ENCODE data around the gene CTNNBL1.

CTNNBL1 gene

DNA sequence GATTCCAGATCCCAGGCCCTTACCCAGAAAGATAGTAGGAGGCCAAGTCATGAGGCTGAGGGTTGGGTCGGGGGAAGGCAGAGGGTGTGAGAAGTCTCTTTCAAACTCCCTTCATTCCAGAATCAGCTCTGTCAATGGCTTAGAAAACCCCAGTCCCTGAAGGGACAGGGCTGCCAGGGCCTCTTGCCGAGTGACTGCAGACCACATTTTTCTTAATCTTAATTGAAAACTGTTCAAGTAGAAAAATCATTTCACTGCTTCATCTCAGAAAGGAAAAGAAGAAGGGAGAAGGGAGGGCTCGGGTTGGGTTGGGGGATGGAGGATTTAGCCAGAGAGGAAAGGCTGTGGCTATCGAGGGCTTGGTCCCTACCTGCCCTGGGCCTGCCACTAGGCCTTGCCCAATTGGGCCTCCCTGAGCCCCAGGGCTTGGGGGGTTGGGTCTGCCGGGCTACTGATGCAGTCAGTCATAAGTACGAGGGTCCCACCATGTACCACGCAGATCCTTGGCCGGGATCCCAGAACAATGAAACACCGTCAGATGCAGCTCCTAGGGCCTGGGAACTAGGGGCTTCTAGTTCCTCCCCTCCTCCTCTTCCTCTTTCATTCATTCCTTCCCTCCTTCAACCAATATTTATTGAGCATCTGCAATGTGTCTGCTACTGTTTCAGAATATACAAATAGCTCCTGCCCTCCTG lies 44.0 kb upstream of the CTNNBL1 start:
- TF ChIP-seq, protein P1, sequence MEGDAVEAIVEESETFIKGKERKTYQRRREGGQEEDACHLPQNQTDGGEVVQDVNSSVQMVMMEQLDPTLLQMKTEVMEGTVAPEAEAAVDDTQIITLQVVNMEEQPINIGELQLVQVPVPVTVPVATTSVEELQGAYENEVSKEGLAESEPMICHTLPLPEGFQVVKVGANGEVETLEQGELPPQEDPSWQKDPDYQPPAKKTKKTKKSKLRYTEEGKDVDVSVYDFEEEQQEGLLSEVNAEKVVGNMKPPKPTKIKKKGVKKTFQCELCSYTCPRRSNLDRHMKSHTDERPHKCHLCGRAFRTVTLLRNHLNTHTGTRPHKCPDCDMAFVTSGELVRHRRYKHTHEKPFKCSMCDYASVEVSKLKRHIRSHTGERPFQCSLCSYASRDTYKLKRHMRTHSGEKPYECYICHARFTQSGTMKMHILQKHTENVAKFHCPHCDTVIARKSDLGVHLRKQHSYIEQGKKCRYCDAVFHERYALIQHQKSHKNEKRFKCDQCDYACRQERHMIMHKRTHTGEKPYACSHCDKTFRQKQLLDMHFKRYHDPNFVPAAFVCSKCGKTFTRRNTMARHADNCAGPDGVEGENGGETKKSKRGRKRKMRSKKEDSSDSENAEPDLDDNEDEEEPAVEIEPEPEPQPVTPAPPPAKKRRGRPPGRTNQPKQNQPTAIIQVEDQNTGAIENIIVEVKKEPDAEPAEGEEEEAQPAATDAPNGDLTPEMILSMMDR (IDR thresholded peaks at IDR 0.05): no peak
- Histone ChIP-seq H3K36me3 (ENCODE audit: control insufficient read depth, insufficient read depth, low read length) (no peaks in the 10 kb centered on the region), H3K4me2 (ENCODE audit: low read length) (no peak overlapping the region), H3K9ac (no peak overlapping the region), H3K27me3 (ENCODE audit: control insufficient read depth, insufficient read depth, low read length) (no peaks in the 10 kb centered on the region), H3K27ac (no peak overlapping the region), H2AFZ (no peak overlapping the region), H3K9me3 (ENCODE audit: control insufficient read depth, low read length) (no peaks in the 10 kb centered on the region), H3K4me1 (no peaks in the 10 kb centered on the region), H3K79me2 (no peaks in the 10 kb centered on the region), H3K4me3 (ENCODE audit: low read depth, low read length) (no peak overlapping the region)

DNA sequence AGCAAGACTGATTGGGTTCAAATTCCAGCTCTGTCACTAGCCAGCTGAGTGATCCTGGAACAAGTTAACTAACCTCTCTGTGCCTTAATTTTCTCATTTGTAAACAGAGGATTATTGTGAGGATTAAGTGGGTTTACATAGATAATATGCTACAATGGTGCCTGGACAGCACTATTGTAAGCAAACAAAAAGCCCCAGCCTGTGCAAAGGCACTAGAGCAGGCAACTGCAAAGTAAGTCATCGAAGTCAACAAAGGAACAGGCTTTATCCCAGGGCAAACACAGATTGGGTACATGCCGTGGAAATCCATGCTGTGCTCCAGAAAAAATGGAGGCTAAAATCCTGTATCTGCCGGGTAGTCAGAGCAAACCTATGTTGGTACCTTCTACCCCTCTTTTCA lies 43.2 kb upstream of the CTNNBL1 start:
- no peaks in the 10 kb centered on the region for H3K79me2 ChIP-seq
- no peaks in the 10 kb centered on the region for H3K9me3 ChIP-seq (ENCODE audit: control insufficient read depth, low read length)
- H3K4me2 ChIP-seq (ENCODE audit: low read length): no peak overlapping the region
- no peak overlapping the region for H2AFZ ChIP-seq
- H3K27ac ChIP-seq: no peak overlapping the region
- TF ChIP-seq, protein P1 (IDR thresholded peaks at IDR 0.05): no peak
- H3K4me1 ChIP-seq: no peaks in the 10 kb centered on the region
- H3K4me3 ChIP-seq (ENCODE audit: low read depth, low read length): no peak overlapping the region
- H3K36me3 ChIP-seq (ENCODE audit: control insufficient read depth, insufficient read depth, low read length): no peaks in the 10 kb centered on the region
- no peaks in the 10 kb centered on the region for H3K27me3 ChIP-seq (ENCODE audit: control insufficient read depth, insufficient read depth, low read length)
- no peak overlapping the region for H3K9ac ChIP-seq

GRCh38 chr20:37651932-37652331 lies 41.9 kb upstream of the CTNNBL1 start:
- no peak overlapping the region for H3K9ac ChIP-seq
- H3K4me1 ChIP-seq: no peaks in the 10 kb centered on the region
- H3K9me3 ChIP-seq (ENCODE audit: control insufficient read depth, low read length): no peaks in the 10 kb centered on the region
- H3K27me3 ChIP-seq (ENCODE audit: control insufficient read depth, insufficient read depth, low read length): no peaks in the 10 kb centered on the region
- TF ChIP-seq, protein P1 (IDR thresholded peaks at IDR 0.05): peak; percentile 71
- no peaks in the 10 kb centered on the region for H3K79me2 ChIP-seq
- no peak overlapping the region for H3K4me2 ChIP-seq (ENCODE audit: low read length)
- H3K27ac ChIP-seq: no peak overlapping the region
- no peak overlapping the region for H3K4me3 ChIP-seq (ENCODE audit: low read depth, low read length)
- peak overlapping the region; percentile 72 for H2AFZ ChIP-seq
- H3K36me3 ChIP-seq (ENCODE audit: control insufficient read depth, insufficient read depth, low read length): no peaks in the 10 kb centered on the region

- no peak overlapping the region for H3K4me3 ChIP-seq (ENCODE audit: low read depth, low read length)
- no peaks in the 10 kb centered on the region for H3K9me3 ChIP-seq (ENCODE audit: control insufficient read depth, low read length)
- no peaks in the 10 kb centered on the region for H3K79me2 ChIP-seq
- H3K36me3 ChIP-seq (ENCODE audit: control insufficient read depth, insufficient read depth, low read length): no peaks in the 10 kb centered on the region
- no peak overlapping the region for H2AFZ ChIP-seq
- no peak overlapping the region for H3K4me2 ChIP-seq (ENCODE audit: low read length)
- TF ChIP-seq, protein P1 (IDR thresholded peaks at IDR 0.05): no peak
- no peaks in the 10 kb centered on the region for H3K27me3 ChIP-seq (ENCODE audit: control insufficient read depth, insufficient read depth, low read length)
- no peak overlapping the region for H3K9ac ChIP-seq
- H3K4me1 ChIP-seq: no peaks in the 10 kb centered on the region
- H3K27ac ChIP-seq: no peak overlapping the region
Measured at GRCh38 chr20:37656945-37657344, 36.9 kb upstream of the CTNNBL1 start.
